ENCODE results near the gene DFFA. TPM values are rescaled to one million over a fixed set of nuclear protein-coding genes. Genes with fewer than 3 reads are reported as not detected.

Gene DFFA
- total and polyA plus RNA-seq, 2 donors (not counting 3 experiments of a cell fraction or from before 2014, with no cell fraction given) = 30.0 to 44.5 TPM

GRCh38 chr1:10511494-10511885 is 39.2 kb upstream of the DFFA start:
- no peaks in the 10 kb centered on the region for H4K20me1 ChIP-seq (replicated peaks; ENCODE audit: control insufficient read depth, extremely low read depth, insufficient read depth, low read length)
- H3K4me3 ChIP-seq (replicated peaks in 1 of 3; ENCODE audit: insufficient read depth in 1 of 3, low read depth in 1 of 3, low read length in 3 of 3) = no peak overlapping the region
- BruUV-seq (replicated peaks) = TSS peak; percentile 58
- POLR2A ChIA-PET = no interaction called here
- H3K79me2 ChIP-seq (ENCODE audit: control insufficient read depth, insufficient read depth, low read length) = peaks cover 38% of the 10 kb centered on the region
- no peaks in the 10 kb centered on the region for H3K27me3 ChIP-seq (ENCODE audit: control insufficient read depth in 2 of 2, insufficient read depth in 2 of 2, low read length in 2 of 2)
- H3K4me1 ChIP-seq (ENCODE audit: control insufficient read depth, extremely low read depth, insufficient read depth, low read length) = peaks cover 28% of the 10 kb centered on the region
- H2AFZ ChIP-seq (ENCODE audit: low read depth, low read length) = no peak overlapping the region
- dilution Hi-C loops (cut with MboI; ENCODE audit: extremely low pct_ligation_motif_present, low sequenced_read_pairs) (no loop called here), intact Hi-C loops (cut with micrococcal nuclease) (loop anchor here (1.0 to 5.0 kb wide), 4 partner anchors 17 to 356 kb away; no protein-coding TSS in a partner anchor)
- H3K27ac ChIP-seq (ENCODE audit: insufficient read depth, low read depth, low read length) = peak overlapping the region; percentile 72
- no peaks in the 10 kb centered on the region for H3K9me1 ChIP-seq (replicated peaks; ENCODE audit: control insufficient read depth, extremely low read depth, insufficient read depth, low read length)
- CTCF ChIA-PET = interaction anchor here (0.7 to 7.5 kb wide), 9 partner anchors 9 to 399 kb away, joined by 3 to 132 read pairs (median 4); partner anchors contain the start of gene KIF1B
- no peaks in the 10 kb centered on the region for H3K9me3 ChIP-seq (replicated peaks; ENCODE audit: control insufficient read depth, insufficient read depth, low read length)
- no peaks in the 10 kb centered on the region for H3K36me3 ChIP-seq (ENCODE audit: control insufficient read depth in 2 of 2, extremely low read depth in 1 of 2, insufficient read depth in 2 of 2, low read length in 2 of 2)
- TF ChIP-seq GATA2 (IDR thresholded peaks at IDR 0.05; ENCODE audit: insufficient read depth, insufficient read length, low read depth, low read length) (no peak), FOS (IDR thresholded peaks at IDR 0.05; ENCODE audit: borderline replicate concordance, insufficient read depth, low read length) (no peak), EZH2 (IDR thresholded peaks at IDR 0.05; ENCODE audit: borderline replicate concordance, low read depth, low read length, severe bottlenecking) (no peak), MYC (IDR thresholded peaks at IDR 0.05; ENCODE audit: low read depth, low read length) (no peak), POLR2AphosphoS5 (IDR thresholded peaks at IDR 0.05; ENCODE audit: insufficient read depth, low read depth, low read length) (no peak), POLR2A (IDR thresholded peaks at IDR 0.05; ENCODE audit: low read depth, low read length) (no peak), MAX (IDR thresholded peaks at IDR 0.05; ENCODE audit: insufficient read depth, insufficient read length) (no peak), CTCF (IDR thresholded peaks at IDR 0.05; ENCODE audit: extremely low read depth in 1 of 2, insufficient read depth in 1 of 2, low read depth in 1 of 2, low read length in 2 of 2) (no peak), JUN (IDR thresholded peaks at IDR 0.05; ENCODE audit: borderline replicate concordance, insufficient read depth, insufficient read length, low read depth) (no peak)
- peak overlapping the region; percentile 7 for H3K9ac ChIP-seq (replicated peaks; ENCODE audit: extremely low read depth, insufficient read depth, low read length)
- peak overlapping the region; percentile 71 for H3K4me2 ChIP-seq (ENCODE audit: insufficient read depth, low read length)
- DNase-seq (ENCODE audit: low read depth, low spot score) (no peak), FAIRE-seq (no peak)
